Mucosa of rectum (tissue), 2 donors: ENCODE results near the gene ESYT1.

Experiments used
- H3K27ac ChIP-seq, 2 donors: one replicate each; pipeline ENCODE4 v1.7.0; 2013; ENCODE audit warnings: inconsistent platforms in 2 of 2, low read depth in 2 of 2, low read length in 2 of 2
- H3K27me3 ChIP-seq, 2 donors: one replicate each; pipeline ENCODE4 v1.7.0; 2013; ENCODE audit warnings: low read length in 2 of 2; ENCODE audit not compliant: control insufficient read depth in 2 of 2, insufficient read depth in 2 of 2
- H3K36me3 ChIP-seq, 2 donors: one replicate each; pipeline ENCODE4 v1.7.0; 2013; ENCODE audit warnings: low read length in 2 of 2; ENCODE audit not compliant: control insufficient read depth in 2 of 2, insufficient read depth in 2 of 2
- H3K4me1 ChIP-seq, 2 donors: one replicate each; pipeline ENCODE4 v1.7.0; 2013; ENCODE audit warnings: low read length in 2 of 2, mild to moderate bottlenecking in 1 of 2; ENCODE audit not compliant: control insufficient read depth in 2 of 2, insufficient read depth in 2 of 2
- H3K4me3 ChIP-seq, 2 donors: one replicate each; pipeline ENCODE4 v1.7.0; 2013; ENCODE audit warnings: low read length in 2 of 2
- H3K9ac ChIP-seq, 2 donors: one replicate each; pipeline ENCODE4 v1.7.0; 2013; ENCODE audit warnings: low read length in 2 of 2, low read depth in 1 of 2, mild to moderate bottlenecking in 1 of 2
- H3K9me3 ChIP-seq, 2 donors: one replicate each; pipeline ENCODE4 v1.7.0; 2013; ENCODE audit warnings: low read length in 2 of 2; ENCODE audit not compliant: control insufficient read depth in 2 of 2
- donor health status: healthy.
- donor health status: Normal muscosa, but diverticular disease.

ESYT1 gene

GRCh38 chr12:56143870-56144269, 15.8 kb downstream of the ESYT1 start:
- Histone ChIP-seq H3K4me3 (no peak overlapping the region), H3K27ac (peak overlapping the region; percentile 63 to 69), H3K9me3 (no peaks in the 10 kb centered on the region), H3K9ac (peak overlapping the region in 1 of 2 donors; percentile 15), H3K4me1 (peaks cover 13 to 24% of the 10 kb centered on the region in 2 donors), H3K36me3 (peaks cover 29 to 43% of the 10 kb centered on the region in 2 donors), H3K27me3 (no peaks in the 10 kb centered on the region)

- no peak overlapping the region for H3K4me3 ChIP-seq
- peaks cover 29 to 39% of the 10 kb centered on the region in 2 donors for H3K36me3 ChIP-seq
- no peaks in the 10 kb centered on the region for H3K9me3 ChIP-seq
- no peaks in the 10 kb centered on the region for H3K27me3 ChIP-seq
- peaks cover 13 to 24% of the 10 kb centered on the region in 2 donors for H3K4me1 ChIP-seq
- H3K9ac ChIP-seq = no peak overlapping the region
- no peak overlapping the region for H3K27ac ChIP-seq
Observed at GRCh38 chr12:56145217-56145616, 17.1 kb downstream of the ESYT1 start.

GRCh38 chr12:56146492-56147460, 18.7 kb downstream of the ESYT1 start:
- Histone ChIP-seq H3K4me1 (peaks cover 18 to 31% of the 10 kb centered on the region in 2 donors), H3K27ac (peak overlapping the region; percentile 48 to 71), H3K36me3 (peaks cover 29 to 34% of the 10 kb centered on the region in 2 donors)

GRCh38 chr12:56150563-56150962, 22.5 kb downstream of the ESYT1 start:
- Histone ChIP-seq H3K27ac (no peak overlapping the region), H3K27me3 (no peaks in the 10 kb centered on the region), H3K9me3 (no peaks in the 10 kb centered on the region), H3K4me3 (no peak overlapping the region), H3K9ac (no peak overlapping the region), H3K4me1 (peaks cover 18 to 24% of the 10 kb centered on the region in 2 donors), H3K36me3 (peaks cover 0 to 2% of the 10 kb centered on the region in 2 donors)

More at GRCh38 chr12:56146492-56147460, 18.7 kb downstream of the ESYT1 start:
- H3K9ac ChIP-seq = peak overlapping the region in 1 of 2 donors; percentile 26
- H3K27me3 ChIP-seq = no peaks in the 10 kb centered on the region
- H3K9me3 ChIP-seq = no peaks in the 10 kb centered on the region
- H3K4me3 ChIP-seq = no peak overlapping the region

GRCh38 chr12:56151672-56152131, 23.6 kb downstream of the ESYT1 start:
- Histone ChIP-seq H3K4me1 (peaks cover 15 to 18% of the 10 kb centered on the region in 2 donors), H3K27me3 (no peaks in the 10 kb centered on the region), H3K36me3 (peaks cover 0 to 2% of the 10 kb centered on the region in 2 donors), H3K4me3 (peak overlapping the region; percentile 62 to 87), H3K9ac (peak overlapping the region; percentile 82 to 84), H3K9me3 (no peaks in the 10 kb centered on the region), H3K27ac (peak overlapping the region; percentile 94 to 95)

GRCh38 chr12:56152132-56152755, 24.2 kb downstream of the ESYT1 start, which contains the start of gene MYL6B:
TSS of gene MYL6B (plus strand) at chr12:56152587. CDS start at chr12:56153919, 1,332 bp downstream.
- Histone ChIP-seq H3K36me3 (peaks cover 0 to 2% of the 10 kb centered on the region in 2 donors), H3K4me3 (peak within 1 kb of the TSS; percentile 62 to 87), H3K4me1 (peaks cover 14 to 15% of the 10 kb centered on the region in 2 donors), H3K27me3 (no peaks in the 10 kb centered on the region), H3K9ac (peak within 1 kb of the TSS; percentile 82 to 84), H3K9me3 (no peaks in the 10 kb centered on the region), H3K27ac (peak within 1 kb of the TSS; percentile 94 to 95)

- no peaks in the 10 kb centered on the region for H3K9me3 ChIP-seq
- H3K4me1 ChIP-seq = peaks cover 15 to 16% of the 10 kb centered on the region in 2 donors
- H3K4me3 ChIP-seq = peak overlapping the region; percentile 62 to 87
- H3K27ac ChIP-seq = peak overlapping the region; percentile 94 to 95
- H3K9ac ChIP-seq = peak overlapping the region; percentile 82 to 84
- H3K27me3 ChIP-seq = no peaks in the 10 kb centered on the region
- peaks cover 0 to 2% of the 10 kb centered on the region in 2 donors for H3K36me3 ChIP-seq
Observed at GRCh38 chr12:56152756-56153677, 24.9 kb downstream of the ESYT1 start.

- Histone ChIP-seq H3K27me3 (no peaks in the 10 kb centered on the region), H3K4me3 (no peak overlapping the region), H3K27ac (no peak overlapping the region)
Observed at GRCh38 chr12:56153678-56154065, 25.6 kb downstream of the ESYT1 start.

GRCh38 chr12:56154246-56154771, 26.2 kb downstream of the ESYT1 start:
- H3K9ac ChIP-seq = no peak overlapping the region
- no peak overlapping the region for H3K27ac ChIP-seq
- no peaks in the 10 kb centered on the region for H3K27me3 ChIP-seq
- peaks cover 0 to 2% of the 10 kb centered on the region in 2 donors for H3K36me3 ChIP-seq
- H3K4me3 ChIP-seq = no peak overlapping the region
- H3K9me3 ChIP-seq = no peaks in the 10 kb centered on the region
- peaks cover 15 to 20% of the 10 kb centered on the region in 2 donors for H3K4me1 ChIP-seq

More at GRCh38 chr12:56153678-56154065, 25.6 kb downstream of the ESYT1 start:
- no peak overlapping the region for H3K9ac ChIP-seq
- H3K9me3 ChIP-seq = no peaks in the 10 kb centered on the region
- H3K36me3 ChIP-seq = peaks cover 0 to 2% of the 10 kb centered on the region in 2 donors
- H3K4me1 ChIP-seq = peaks cover 15 to 16% of the 10 kb centered on the region in 2 donors
